ENCODE measurements around the gene TRPM4.

GRCh38 chr19:49188626-49189200, 31.1 kb downstream of the TRPM4 start:
- TF ChIP-seq POLR2A (IDR thresholded peaks at IDR 0.05) (no peak), CTCF (IDR thresholded peaks at IDR 0.05) (no peak)
